GM10266 (cell line): ENCODE data around the gene GUCY2F.

Source experiments
- DNase-seq: peaks from one replicate; pipeline ENCODE4 v3.0.0; 2012; ENCODE audit errors: extremely low spot score
- CTCF ChIP-seq: IDR thresholded peaks from 2 replicates; pipeline ENCODE4 v1.5.1; 2012; ENCODE audit warnings: mild to moderate bottlenecking, low read depth; ENCODE audit not compliant: control insufficient read depth, insufficient read depth; ENCODE audit errors: missing control alignments

The GUCY2F gene

GRCh38 chrX:109357706-109358105, 124.2 kb downstream of the GUCY2F start:
- no peak for DNase-seq
- no peak for TF ChIP-seq CTCF

GRCh38 chrX:109356684-109357083, 125.2 kb downstream of the GUCY2F start:
- no peak for TF ChIP-seq CTCF
- no peak for DNase-seq

- TF ChIP-seq CTCF: no peak
- no peak for DNase-seq
Observed at GRCh38 chrX:109352066-109352588, 129.8 kb downstream of the GUCY2F start.

- DNase-seq: no peak
- no peak for TF ChIP-seq CTCF
Observed at GRCh38 chrX:109351557-109351956, 130.3 kb downstream of the GUCY2F start.

- no peak for TF ChIP-seq CTCF
- no peak for DNase-seq
Observed at GRCh38 chrX:109350551-109350950, 131.3 kb downstream of the GUCY2F start.

GRCh38 chrX:109350051-109350450, 131.8 kb downstream of the GUCY2F start:
- no peak for DNase-seq
- no peak for TF ChIP-seq CTCF

GRCh38 chrX:109347632-109348031, 134.3 kb downstream of the GUCY2F start:
- TF ChIP-seq CTCF: no peak
- DNase-seq: no peak
